BLaER1 (cell line): ENCODE results near the gene MAD1L1.
"Not testable (repeated sequence)": the region's sequence is repeated elsewhere in the genome, so short reads cannot be mapped to it uniquely, and the experiment has no call there.

Experiments
- H3K27ac ChIP-seq: shearing (Covaris generic); formaldehyde crosslinking; 2 replicates; pipeline ENCODE4 v1.8.1; 2022
- H3K27me3 ChIP-seq: shearing (Covaris generic); formaldehyde crosslinking; 2 replicates; pipeline ENCODE4 v1.8.1; 2022
- H3K36me3 ChIP-seq: shearing (Covaris generic); formaldehyde crosslinking; 2 replicates; pipeline ENCODE4 v1.8.1; 2022
- H3K4me1 ChIP-seq: shearing (Covaris generic); formaldehyde crosslinking; 2 replicates; pipeline ENCODE4 v1.8.1; 2022
- H3K4me2 ChIP-seq: shearing (Covaris generic); formaldehyde crosslinking; 2 replicates; pipeline ENCODE4 v1.8.1; 2022
- H3K4me3 ChIP-seq: shearing (Covaris generic); formaldehyde crosslinking; 2 replicates; pipeline ENCODE4 v1.8.1; 2022
- H3K9ac ChIP-seq: shearing (Covaris generic); formaldehyde crosslinking; 2 replicates; pipeline ENCODE4 v1.8.1; 2022
- H3K9me3 ChIP-seq: shearing (Covaris generic); formaldehyde crosslinking; 2 replicates; pipeline ENCODE4 v1.8.1; 2022
- H4K20me1 ChIP-seq: shearing (Covaris generic); formaldehyde crosslinking; 2 replicates; pipeline ENCODE4 v1.8.1; 2022
- Cebpa-rat ChIP-seq: shearing (Covaris generic); IDR thresholded peaks from 2 replicates; pipeline ENCODE4 v1.8.1; 2022

The MAD1L1 gene

GRCh38 chr7:1843271-1843861 is 389.4 kb downstream of the MAD1L1 start:
- Histone ChIP-seq H3K27me3 (no peaks in the 10 kb centered on the region), H4K20me1 (peaks cover 99% of the 10 kb centered on the region), H3K9me3 (no peaks in the 10 kb centered on the region), H3K4me2 (peak overlapping the region; percentile 91), H3K4me3 (peak overlapping the region; percentile 34), H3K36me3 (peaks cover 28% of the 10 kb centered on the region), H3K27ac (peak overlapping the region; percentile 66), H3K4me1 (peaks cover 84% of the 10 kb centered on the region), H3K9ac (peak overlapping the region; percentile 60; the same call in 1 of the 2 replicates)
- TF ChIP-seq Cebpa-rat = no peak

- H3K4me2 ChIP-seq = peak overlapping the region; percentile 91
Observed at GRCh38 chr7:1842321-1843221, 390.2 kb downstream of the MAD1L1 start.

GRCh38 chr7:1841286-1842021 is 391.3 kb downstream of the MAD1L1 start:
- Histone ChIP-seq H4K20me1 (peaks cover 93% of the 10 kb centered on the region), H3K4me2 (peak overlapping the region; percentile 91), H3K4me1 (peaks cover 76% of the 10 kb centered on the region), H3K36me3 (peaks cover 18% of the 10 kb centered on the region)
- not testable (repeated sequence) for H3K4me3 ChIP-seq, H3K27ac ChIP-seq, H3K9ac ChIP-seq, H3K27me3 ChIP-seq, H3K9me3 ChIP-seq

More at GRCh38 chr7:1842321-1843221, 390.2 kb downstream of the MAD1L1 start:
- peaks cover 99% of the 10 kb centered on the region for H4K20me1 ChIP-seq
- H3K4me3 ChIP-seq = peak overlapping the region; percentile 34
- no peak overlapping the region for H3K9ac ChIP-seq
- peaks cover 86% of the 10 kb centered on the region for H3K4me1 ChIP-seq
- no peaks in the 10 kb centered on the region for H3K27me3 ChIP-seq
- peak overlapping the region; percentile 66 for H3K27ac ChIP-seq
- TF ChIP-seq Cebpa-rat = no peak
- H3K9me3 ChIP-seq = no peaks in the 10 kb centered on the region
- peaks cover 25% of the 10 kb centered on the region for H3K36me3 ChIP-seq

GRCh38 chr7:1840744-1841143 is 392.0 kb downstream of the MAD1L1 start:
- H3K9ac ChIP-seq, H3K4me2 ChIP-seq, H3K27ac ChIP-seq, H3K27me3 ChIP-seq, H3K9me3 ChIP-seq, H3K4me3 ChIP-seq: not testable (repeated sequence)
- Histone ChIP-seq H3K36me3 (peaks cover 21% of the 10 kb centered on the region), H3K4me1 (peaks cover 69% of the 10 kb centered on the region), H4K20me1 (peaks cover 86% of the 10 kb centered on the region)

GRCh38 chr7:1839701-1840100 is 393.0 kb downstream of the MAD1L1 start:
- H3K9ac ChIP-seq = no peak overlapping the region
- peaks cover 75% of the 10 kb centered on the region for H4K20me1 ChIP-seq
- peaks cover 14% of the 10 kb centered on the region for H3K9me3 ChIP-seq
- H3K27ac ChIP-seq = no peak overlapping the region
- H3K36me3 ChIP-seq = peaks cover 18% of the 10 kb centered on the region
- H3K4me3 ChIP-seq = no peak overlapping the region
- no peak for TF ChIP-seq Cebpa-rat
- peaks cover 59% of the 10 kb centered on the region for H3K4me1 ChIP-seq
- no peak overlapping the region; the same call in 1 of the 2 replicates for H3K4me2 ChIP-seq
- no peaks in the 10 kb centered on the region for H3K27me3 ChIP-seq

- peak overlapping the region; percentile 36; the same call in 1 of the 2 replicates for H3K4me2 ChIP-seq
Observed at GRCh38 chr7:1838911-1839531, 393.7 kb downstream of the MAD1L1 start.

GRCh38 chr7:1838544-1838872 is 394.2 kb downstream of the MAD1L1 start:
- peak overlapping the region; percentile 36 for H3K4me2 ChIP-seq
- H3K27ac ChIP-seq = not testable (repeated sequence)

More at GRCh38 chr7:1838911-1839531, 393.7 kb downstream of the MAD1L1 start:
- H3K4me3 ChIP-seq, H3K27me3 ChIP-seq, H3K9ac ChIP-seq, H3K27ac ChIP-seq: not testable (repeated sequence)
- peaks cover 17% of the 10 kb centered on the region for H3K36me3 ChIP-seq
- H3K4me1 ChIP-seq = peaks cover 52% of the 10 kb centered on the region
- peaks cover 21% of the 10 kb centered on the region for H3K9me3 ChIP-seq
- H4K20me1 ChIP-seq = peaks cover 69% of the 10 kb centered on the region

GRCh38 chr7:1837696-1838543 is 394.8 kb downstream of the MAD1L1 start:
- not testable (repeated sequence) for H3K4me3 ChIP-seq, H3K27me3 ChIP-seq, H3K9ac ChIP-seq, H3K27ac ChIP-seq
- Histone ChIP-seq H3K36me3 (peaks cover 17% of the 10 kb centered on the region), H3K4me1 (peaks cover 41% of the 10 kb centered on the region), H4K20me1 (peaks cover 57% of the 10 kb centered on the region), H3K4me2 (peak overlapping the region; percentile 36), H3K9me3 (peaks cover 29% of the 10 kb centered on the region)

More at GRCh38 chr7:1838544-1838872, 394.2 kb downstream of the MAD1L1 start:
- not testable (repeated sequence) for H3K27me3 ChIP-seq, H3K4me3 ChIP-seq, H3K9ac ChIP-seq
- peaks cover 17% of the 10 kb centered on the region for H3K36me3 ChIP-seq
- H4K20me1 ChIP-seq = peaks cover 63% of the 10 kb centered on the region
- peaks cover 47% of the 10 kb centered on the region for H3K4me1 ChIP-seq
- peaks cover 26% of the 10 kb centered on the region for H3K9me3 ChIP-seq

GRCh38 chr7:1831933-1832535 is 400.7 kb downstream of the MAD1L1 start:
- not testable (repeated sequence) for H3K27me3 ChIP-seq, H3K4me2 ChIP-seq, H3K27ac ChIP-seq, H3K9ac ChIP-seq, H3K4me3 ChIP-seq
- Histone ChIP-seq H4K20me1 (peaks cover 14% of the 10 kb centered on the region; the same call in 1 of the 2 replicates), H3K36me3 (peaks cover 27% of the 10 kb centered on the region), H3K9me3 (peaks cover 57% of the 10 kb centered on the region), H3K4me1 (peaks cover 13% of the 10 kb centered on the region; the same call in 1 of the 2 replicates)

- H4K20me1 ChIP-seq = peaks cover 16% of the 10 kb centered on the region
- H3K27me3 ChIP-seq, H3K4me3 ChIP-seq, H3K4me2 ChIP-seq, H3K27ac ChIP-seq, H3K9ac ChIP-seq: not testable (repeated sequence)
- H3K36me3 ChIP-seq = peaks cover 27% of the 10 kb centered on the region
- H3K4me1 ChIP-seq = peaks cover 13% of the 10 kb centered on the region; the same call in 1 of the 2 replicates
- H3K9me3 ChIP-seq = peaks cover 57% of the 10 kb centered on the region
Observed at GRCh38 chr7:1831471-1831870, 401.3 kb downstream of the MAD1L1 start.

GRCh38 chr7:1829668-1830067 is 403.1 kb downstream of the MAD1L1 start:
- Histone ChIP-seq H3K4me1 (peaks cover 27% of the 10 kb centered on the region), H4K20me1 (peaks cover 34% of the 10 kb centered on the region), H3K9me3 (peaks cover 43% of the 10 kb centered on the region), H3K36me3 (peaks cover 23% of the 10 kb centered on the region)
- not testable (repeated sequence) for H3K4me3 ChIP-seq, H3K4me2 ChIP-seq, H3K9ac ChIP-seq, H3K27ac ChIP-seq, H3K27me3 ChIP-seq
